NCI-H82 treated with DMSO at 0.1 percent for 48 hours (cell line): ENCODE data around the gene BCAM.
A peak's percentile ranks its signal among the peaks of the same experiment; 100 is the strongest.
"Not testable (repeated sequence)": the region's sequence is repeated elsewhere in the genome, so short reads cannot be mapped to it uniquely, and the experiment has no call there.

Source experiments
- DNase-seq: peaks from one replicate; lab custom pipeline; 2025; ENCODE audit not compliant: unreplicated experiment; lab: John Stamatoyannopoulos, UW

The BCAM gene, protein sequence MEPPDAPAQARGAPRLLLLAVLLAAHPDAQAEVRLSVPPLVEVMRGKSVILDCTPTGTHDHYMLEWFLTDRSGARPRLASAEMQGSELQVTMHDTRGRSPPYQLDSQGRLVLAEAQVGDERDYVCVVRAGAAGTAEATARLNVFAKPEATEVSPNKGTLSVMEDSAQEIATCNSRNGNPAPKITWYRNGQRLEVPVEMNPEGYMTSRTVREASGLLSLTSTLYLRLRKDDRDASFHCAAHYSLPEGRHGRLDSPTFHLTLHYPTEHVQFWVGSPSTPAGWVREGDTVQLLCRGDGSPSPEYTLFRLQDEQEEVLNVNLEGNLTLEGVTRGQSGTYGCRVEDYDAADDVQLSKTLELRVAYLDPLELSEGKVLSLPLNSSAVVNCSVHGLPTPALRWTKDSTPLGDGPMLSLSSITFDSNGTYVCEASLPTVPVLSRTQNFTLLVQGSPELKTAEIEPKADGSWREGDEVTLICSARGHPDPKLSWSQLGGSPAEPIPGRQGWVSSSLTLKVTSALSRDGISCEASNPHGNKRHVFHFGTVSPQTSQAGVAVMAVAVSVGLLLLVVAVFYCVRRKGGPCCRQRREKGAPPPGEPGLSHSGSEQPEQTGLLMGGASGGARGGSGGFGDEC

GRCh38 chr19:44808463-44809371 lies at the start of gene BCAM:
Gene BCAM, plus strand, starts transcription at chr19:44809103. Its CDS starts 22 bp downstream, at chr19:44809125.
- DNase-seq: no peak

DNA sequence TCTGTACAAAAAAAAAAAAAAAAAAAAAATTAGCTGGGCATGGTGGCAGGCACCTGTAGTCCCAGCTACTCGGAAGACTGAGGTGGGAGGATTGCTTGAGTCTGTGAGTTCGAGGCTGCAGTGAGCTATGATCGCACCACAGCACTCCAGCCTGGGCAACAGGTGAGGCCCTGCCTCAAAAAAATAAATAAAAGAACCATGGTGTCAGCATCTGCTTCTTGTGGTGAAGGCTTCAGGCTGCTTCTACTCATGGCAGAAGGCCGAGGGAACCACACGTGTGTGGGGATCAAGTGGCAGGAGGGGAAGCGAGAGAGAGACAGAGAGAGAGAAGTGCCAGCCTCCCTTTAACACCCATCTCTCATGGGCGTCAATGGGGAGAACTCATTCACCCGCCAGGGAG lies 46.9 kb upstream of the BCAM start:
- no peak for DNase-seq

GRCh38 chr19:44765033-44765948 lies 43.6 kb upstream of the BCAM start:
- no peak for DNase-seq

- no peak for DNase-seq
Observed at GRCh38 chr19:44765949-44766335, 43.0 kb upstream of the BCAM start.

- DNase-seq: no peak
Observed at GRCh38 chr19:44767295-44768180, 41.4 kb upstream of the BCAM start.

DNA sequence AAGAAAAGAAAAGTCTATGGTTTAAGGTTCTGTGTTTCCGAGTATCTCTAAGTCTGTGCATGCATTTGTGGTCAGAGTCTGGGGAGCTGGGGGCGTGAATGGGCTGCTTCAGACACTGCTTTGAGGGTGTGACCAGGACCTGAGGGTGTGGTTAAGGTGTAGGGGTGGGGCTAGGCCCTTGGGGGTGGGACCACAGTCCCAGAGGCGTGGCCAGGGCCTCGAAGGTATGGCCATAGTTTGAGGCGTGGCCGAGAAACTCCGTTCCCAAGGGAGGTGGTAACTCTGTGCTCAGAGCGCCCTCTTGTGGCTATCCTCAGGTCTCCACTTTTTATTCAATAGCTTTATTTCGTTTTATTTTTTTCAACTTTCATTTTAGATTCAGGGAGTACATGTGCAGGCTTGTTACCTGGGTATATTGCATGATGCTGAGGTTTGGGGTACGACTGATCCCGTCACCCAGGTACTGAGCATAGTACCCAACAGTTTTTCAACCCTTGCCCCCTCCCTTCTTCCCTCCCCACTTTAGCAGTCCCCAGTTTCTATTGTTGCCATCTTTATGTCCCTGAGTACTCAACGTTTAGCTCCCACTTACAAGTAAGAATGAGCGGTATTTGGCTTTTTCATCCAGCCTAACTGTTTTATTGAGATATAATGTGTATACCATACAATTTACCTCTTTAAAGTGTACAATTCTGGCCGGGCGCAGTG lies 38.2 kb upstream of the BCAM start:
- peak; percentile 82 for DNase-seq

- DNase-seq: not testable (repeated sequence)
Observed at GRCh38 chr19:44772144-44772543, 36.8 kb upstream of the BCAM start.

- no peak for DNase-seq
Observed at GRCh38 chr19:44772959-44773358, 35.9 kb upstream of the BCAM start.

DNA sequence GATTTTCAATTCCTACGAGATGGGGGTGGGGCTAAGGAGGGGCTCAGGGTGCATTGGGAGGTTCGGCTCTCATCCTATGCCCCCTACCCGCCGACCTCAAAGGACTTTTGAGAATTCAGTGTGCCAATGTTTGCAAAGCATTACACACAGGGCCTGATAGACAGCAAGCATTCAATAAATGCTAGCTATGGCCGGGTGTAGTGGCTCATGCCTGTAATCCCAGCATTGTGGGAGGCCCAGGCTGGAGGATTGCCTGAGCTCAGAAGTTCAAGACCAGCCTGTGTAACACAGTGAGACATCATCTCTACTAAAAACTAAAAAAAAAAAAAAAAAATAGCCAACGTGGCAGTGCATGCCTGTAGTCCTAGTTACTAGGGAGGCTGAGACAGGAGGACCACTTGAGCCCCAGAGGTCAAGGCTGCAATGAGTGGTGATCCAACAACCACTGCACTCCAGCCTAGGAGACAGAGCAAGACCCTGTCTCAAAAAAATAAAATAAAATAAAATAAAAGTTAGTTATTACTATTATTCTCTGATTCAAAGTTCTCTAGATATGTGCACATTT lies 33.1 kb upstream of the BCAM start:
- DNase-seq: no peak

DNA sequence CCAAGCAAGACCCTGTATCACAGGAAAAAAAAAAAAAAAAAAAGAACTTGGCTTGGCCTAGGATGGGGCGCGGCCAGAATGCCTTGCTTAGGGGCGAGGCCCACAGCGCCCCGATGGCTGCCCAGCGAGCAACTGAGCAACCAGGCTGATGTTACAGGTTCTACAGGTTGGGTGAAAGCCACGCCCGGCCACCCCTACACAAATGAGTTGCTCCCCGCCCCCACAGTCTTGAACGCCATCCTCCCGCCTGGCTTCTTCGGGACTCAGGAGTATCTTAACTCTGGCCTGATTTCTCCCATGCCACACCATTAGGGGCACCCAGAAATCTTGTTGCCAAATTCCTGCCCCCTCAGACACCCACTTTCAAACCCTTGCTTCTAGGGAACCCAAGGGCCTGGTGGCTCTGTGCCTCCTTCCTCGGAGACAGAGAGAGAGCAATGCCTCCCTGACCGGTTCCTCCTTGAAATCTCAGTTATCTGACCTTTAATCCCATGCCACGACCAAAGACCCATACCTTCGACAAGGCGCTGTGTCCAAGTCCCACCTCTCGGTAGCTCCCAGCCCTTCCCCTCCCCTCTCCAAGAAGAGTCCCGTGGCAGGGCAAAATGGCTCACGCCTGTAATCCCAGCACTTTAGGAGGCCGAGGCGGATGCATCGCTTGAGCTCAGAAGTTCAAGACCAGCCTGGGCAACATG lies 32.4 kb upstream of the BCAM start:
- DNase-seq: no peak

- DNase-seq: peak; percentile 35
Observed at GRCh38 chr19:44777715-44778347, 31.1 kb upstream of the BCAM start, which contains the start of gene CBLC. Gene CBLC, plus strand, starts transcription at chr19:44777890. Its CDS starts 42 bp downstream, at chr19:44777932.

GRCh38 chr19:44779150-44779549 lies 29.8 kb upstream of the BCAM start:
- no peak for DNase-seq

- not testable (repeated sequence) for DNase-seq
Observed at GRCh38 chr19:44781694-44782093, 27.2 kb upstream of the BCAM start.

- no peak for DNase-seq
Observed at GRCh38 chr19:44782729-44783128, 26.2 kb upstream of the BCAM start.

DNA sequence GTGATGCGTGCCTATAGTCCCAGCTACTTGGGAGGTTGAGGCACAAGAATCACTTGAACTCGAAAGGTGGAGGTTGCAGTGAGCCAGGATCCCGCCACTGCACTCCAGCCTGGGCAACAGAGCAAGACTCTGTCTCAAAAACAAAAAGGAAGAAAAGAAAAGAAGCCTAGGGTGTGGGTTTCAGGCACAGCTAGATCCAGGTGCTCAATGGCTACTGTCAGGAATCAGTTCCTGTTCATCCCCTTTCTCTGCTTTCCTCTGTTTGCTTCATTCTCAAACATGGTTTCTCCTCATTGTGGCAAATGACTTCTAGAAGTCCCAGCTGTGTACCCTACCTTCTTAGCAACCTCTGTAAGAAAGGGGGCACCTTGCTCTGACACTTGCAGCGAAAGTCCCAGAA lies 25.4 kb upstream of the BCAM start:
- DNase-seq: no peak

DNA sequence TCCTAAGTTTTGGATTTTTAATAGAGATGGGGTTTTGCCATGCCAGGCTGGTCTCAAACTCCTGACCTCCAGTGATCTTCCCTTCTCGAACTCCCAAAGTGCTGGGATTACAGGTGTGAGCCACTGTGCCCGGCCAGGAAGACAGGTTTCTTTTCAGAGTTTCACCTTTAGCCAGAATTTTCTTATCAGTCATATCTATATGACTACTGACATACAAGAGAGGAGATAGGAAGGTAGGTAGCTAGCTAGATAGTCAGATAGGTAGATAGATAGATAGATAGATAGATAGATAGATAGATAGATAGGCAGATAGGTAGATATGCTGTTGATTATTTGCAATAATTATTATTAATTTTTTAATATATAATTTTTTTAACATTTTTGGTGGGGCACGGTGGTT lies 23.6 kb upstream of the BCAM start:
- DNase-seq: no peak

GRCh38 chr19:44785993-44786392 lies 22.9 kb upstream of the BCAM start:
- DNase-seq: no peak
